HT-29 (cell line): ENCODE data around the gene SH3RF3. TPM values are rescaled to one million over a fixed set of nuclear protein-coding genes. Genes with fewer than 3 reads are reported as not detected.
"Not testable (repeated sequence)": the region's sequence is repeated elsewhere in the genome, so short reads cannot be mapped to it uniquely, and the experiment has no call there.

Experiments used
- DNase-seq: peaks from one replicate; pipeline ENCODE4 v3.0.0-alpha.2; 2015; ENCODE audit warnings: low spot score
- total RNA-seq: library from RNA; depleted of rRNA; stranded (reverse); fragments of >200 nt; shearing (Covaris generic); gene quantifications from 2 replicates; pipeline ENCODE4 v1.2.3, GENCODE V29; 2014

Gene SH3RF3
- total RNA-seq, 1 experiment from 2014 or later: 0.05 TPM

GRCh38 chr2:109117780-109118179 lies 11.2 kb upstream of the SH3RF3 start:
- no peak for DNase-seq

GRCh38 chr2:109118321-109118720 lies 10.7 kb upstream of the SH3RF3 start:
- DNase-seq: no peak

- DNase-seq: no peak
Observed at GRCh38 chr2:109120166-109120565, 8.8 kb upstream of the SH3RF3 start.

GRCh38 chr2:109120686-109121085 lies 8.3 kb upstream of the SH3RF3 start:
- DNase-seq: not testable (repeated sequence)

- DNase-seq: no peak
Observed at GRCh38 chr2:109123586-109124201, 5.3 kb upstream of the SH3RF3 start.

GRCh38 chr2:109124982-109125592 lies 3.9 kb upstream of the SH3RF3 start:
- no peak for DNase-seq

- peak; percentile 14 for DNase-seq
Observed at GRCh38 chr2:109125593-109126500, 3.2 kb upstream of the SH3RF3 start.

GRCh38 chr2:109126501-109126860 lies 2.5 kb upstream of the SH3RF3 start:
- no peak for DNase-seq

GRCh38 chr2:109127556-109127955 lies 1.4 kb upstream of the SH3RF3 start:
- no peak for DNase-seq

GRCh38 chr2:109128048-109128615 lies 873 bp upstream of the SH3RF3 start:
- peak; percentile 48 for DNase-seq

GRCh38 chr2:109129356-109129920 lies 433 bp downstream of the SH3RF3 start:
- DNase-seq: no peak

- DNase-seq: no peak
Observed at GRCh38 chr2:109129921-109130722, 1.1 kb downstream of the SH3RF3 start.

GRCh38 chr2:109130723-109130995 lies 1.7 kb downstream of the SH3RF3 start:
- DNase-seq: no peak

- DNase-seq: no peak
Observed at GRCh38 chr2:109131777-109132176, 2.8 kb downstream of the SH3RF3 start.

- DNase-seq: no peak
Observed at GRCh38 chr2:109132626-109133025, 3.6 kb downstream of the SH3RF3 start.

- DNase-seq: no peak
Observed at GRCh38 chr2:109133746-109134145, 4.7 kb downstream of the SH3RF3 start.

GRCh38 chr2:109134741-109135358 lies 5.8 kb downstream of the SH3RF3 start:
- DNase-seq: no peak

- no peak for DNase-seq
Observed at GRCh38 chr2:109135359-109136197, 6.6 kb downstream of the SH3RF3 start.

GRCh38 chr2:109136542-109136941 lies 7.5 kb downstream of the SH3RF3 start:
- DNase-seq: no peak

GRCh38 chr2:109137616-109138015 lies 8.6 kb downstream of the SH3RF3 start:
- DNase-seq: no peak
